ENCODE results near the gene OTOG.

The OTOG gene

GRCh38 chr11:17588721-17589120 lies 41.7 kb downstream of the OTOG start:
- DNase-seq: no peak

GRCh38 chr11:17590463-17590862 lies 43.4 kb downstream of the OTOG start:
- DNase-seq: no peak

DNA sequence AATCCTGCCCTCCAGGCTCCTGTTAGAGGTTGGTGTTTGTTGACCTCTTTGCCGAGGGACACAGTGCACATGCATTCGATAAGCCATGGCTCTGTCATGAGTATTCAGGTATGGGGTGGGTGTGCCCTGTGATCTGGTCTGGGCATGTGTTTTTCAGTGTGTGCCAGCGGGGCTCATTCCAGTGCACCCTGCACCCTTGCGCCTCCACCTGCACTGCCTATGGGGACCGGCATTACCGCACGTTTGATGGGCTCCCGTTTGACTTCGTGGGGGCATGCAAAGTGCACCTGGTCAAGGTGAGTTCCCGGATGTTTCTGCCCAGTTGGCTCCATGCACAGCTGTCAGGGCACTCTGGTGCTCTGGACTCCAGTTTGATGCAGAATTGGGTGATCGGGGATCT lies 44.2 kb downstream of the OTOG start:
- no peak for DNase-seq

DNA sequence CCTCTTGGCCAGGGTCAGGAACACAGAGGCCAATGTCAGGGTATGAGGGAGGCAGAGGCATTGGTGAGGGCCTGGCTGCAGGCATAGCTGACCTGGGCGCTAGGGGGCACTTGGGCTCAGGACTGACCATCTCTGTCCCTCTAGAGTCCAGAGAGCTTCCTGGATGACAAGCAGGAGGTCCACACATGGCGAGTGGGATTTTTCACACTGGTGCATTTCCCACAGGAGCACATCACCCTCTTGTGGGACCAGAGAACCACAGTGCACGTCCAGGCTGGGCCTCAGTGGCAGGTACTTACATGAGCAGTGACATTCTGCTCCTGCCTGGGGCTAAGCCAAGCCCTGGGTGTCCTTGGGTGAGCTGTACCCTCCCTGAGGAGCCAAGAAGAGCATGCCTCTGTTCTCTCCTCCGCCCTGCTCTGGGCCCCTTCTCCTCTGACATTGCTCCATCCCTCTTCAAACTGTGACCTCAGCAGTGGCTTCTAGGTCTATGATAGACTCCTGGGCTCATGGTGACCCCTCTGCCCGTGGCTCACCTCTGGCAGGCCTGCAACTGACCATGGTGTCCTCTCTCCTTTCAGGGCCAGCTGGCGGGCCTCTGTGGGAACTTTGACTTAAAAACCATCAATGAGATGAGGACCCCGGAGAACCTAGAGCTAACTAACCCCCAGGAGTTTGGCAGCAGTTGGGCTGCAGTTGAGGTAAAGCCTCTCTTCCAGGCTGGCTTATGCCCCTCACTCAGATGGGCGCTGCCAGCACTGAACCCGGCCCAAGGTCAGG lies 46.6 kb downstream of the OTOG start:
- DNase-seq: no peak

GRCh38 chr11:17594686-17595192 lies 47.7 kb downstream of the OTOG start:
- DNase-seq: no peak

GRCh38 chr11:17595526-17596309 lies 48.7 kb downstream of the OTOG start:
- DNase-seq: no peak

- DNase-seq: no peak
These were observed 49.2 kb downstream of the OTOG start for GRCh38 chr11:17596310-17596669.

- DNase-seq: no peak
These were observed 49.7 kb downstream of the OTOG start for GRCh38 chr11:17596711-17597110.

DNA sequence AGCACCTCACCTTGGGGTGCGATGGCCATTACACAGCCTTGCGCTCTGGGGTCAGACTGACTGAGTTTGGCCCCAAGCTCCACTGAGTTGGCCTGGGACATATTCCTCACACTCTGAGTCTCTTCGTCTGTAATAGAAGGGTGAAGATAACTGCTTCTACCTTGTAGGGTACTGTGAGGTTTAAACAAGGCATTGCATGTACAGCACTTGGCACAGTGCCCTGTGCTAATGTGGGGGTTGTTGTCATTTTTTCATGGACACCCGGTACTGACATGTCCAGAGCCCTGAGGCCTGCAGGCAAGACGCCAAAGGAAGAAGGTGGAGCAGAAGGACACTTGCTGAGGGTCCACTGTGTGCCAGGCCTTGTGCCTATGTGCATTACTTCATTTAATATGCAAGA lies 50.7 kb downstream of the OTOG start:
- no peak for DNase-seq

DNA sequence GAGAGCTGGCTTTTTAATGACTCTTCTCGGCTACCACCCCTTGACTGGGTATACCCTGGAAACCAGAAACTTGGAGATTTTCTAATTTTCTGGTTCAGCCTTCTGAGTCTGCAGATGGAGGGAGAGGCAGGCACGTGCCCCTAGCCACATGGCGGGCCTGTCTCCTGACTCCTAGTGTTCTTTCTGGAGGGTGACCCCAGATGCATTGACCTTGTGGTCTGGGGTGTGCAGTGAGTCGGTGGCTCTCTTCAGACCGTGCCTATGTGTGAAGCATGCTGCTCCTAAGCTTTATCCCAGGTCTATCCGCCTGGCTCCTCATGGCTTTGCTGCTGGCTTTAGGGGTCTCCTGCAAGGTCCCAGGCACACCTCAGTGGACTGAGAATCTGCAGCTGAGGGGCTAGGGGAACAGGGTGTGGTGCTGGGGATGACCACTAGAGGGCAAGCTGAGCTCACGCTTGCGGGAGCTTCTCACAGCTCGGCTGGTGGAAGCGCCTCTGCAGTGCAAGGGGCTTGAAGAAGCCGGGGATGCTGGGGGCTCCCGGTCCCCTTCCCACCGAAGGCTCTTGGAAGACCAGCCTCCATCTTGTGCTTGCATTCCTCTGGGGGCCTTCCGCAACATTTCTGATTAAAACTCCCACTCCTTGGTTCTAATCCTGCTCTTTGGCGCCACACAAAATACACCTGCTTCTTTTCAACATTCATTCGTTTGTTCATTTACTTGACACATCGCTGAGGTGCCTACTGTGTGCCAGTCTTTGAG lies 51.8 kb downstream of the OTOG start:
- peak; percentile 36 to 50 for DNase-seq

GRCh38 chr11:17599460-17599925 lies 52.4 kb downstream of the OTOG start:
- no peak for DNase-seq

- DNase-seq: no peak
These were observed 53.5 kb downstream of the OTOG start for GRCh38 chr11:17600316-17601255.

GRCh38 chr11:17601256-17601671 lies 54.2 kb downstream of the OTOG start:
- no peak for DNase-seq

DNA sequence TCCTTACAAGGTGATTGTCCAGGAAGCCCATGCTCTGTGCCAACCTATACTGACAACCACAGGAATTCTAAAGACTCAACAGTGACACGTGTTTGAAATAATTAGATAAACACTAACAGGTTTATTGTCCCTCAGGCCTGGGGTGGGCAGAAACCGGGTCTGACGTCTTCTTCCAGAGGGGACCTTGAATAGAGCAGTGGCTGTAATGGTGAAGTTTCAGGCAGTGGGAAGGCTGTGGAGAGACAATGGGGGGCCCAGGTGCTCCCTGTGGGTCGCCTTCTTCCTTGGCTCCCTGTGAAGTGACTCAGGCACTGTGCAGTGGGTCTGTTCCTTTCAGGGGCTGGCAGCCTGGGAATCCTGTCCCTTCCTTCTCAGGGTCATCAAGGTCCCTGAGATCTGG lies 54.6 kb downstream of the OTOG start:
- no peak for DNase-seq

DNA sequence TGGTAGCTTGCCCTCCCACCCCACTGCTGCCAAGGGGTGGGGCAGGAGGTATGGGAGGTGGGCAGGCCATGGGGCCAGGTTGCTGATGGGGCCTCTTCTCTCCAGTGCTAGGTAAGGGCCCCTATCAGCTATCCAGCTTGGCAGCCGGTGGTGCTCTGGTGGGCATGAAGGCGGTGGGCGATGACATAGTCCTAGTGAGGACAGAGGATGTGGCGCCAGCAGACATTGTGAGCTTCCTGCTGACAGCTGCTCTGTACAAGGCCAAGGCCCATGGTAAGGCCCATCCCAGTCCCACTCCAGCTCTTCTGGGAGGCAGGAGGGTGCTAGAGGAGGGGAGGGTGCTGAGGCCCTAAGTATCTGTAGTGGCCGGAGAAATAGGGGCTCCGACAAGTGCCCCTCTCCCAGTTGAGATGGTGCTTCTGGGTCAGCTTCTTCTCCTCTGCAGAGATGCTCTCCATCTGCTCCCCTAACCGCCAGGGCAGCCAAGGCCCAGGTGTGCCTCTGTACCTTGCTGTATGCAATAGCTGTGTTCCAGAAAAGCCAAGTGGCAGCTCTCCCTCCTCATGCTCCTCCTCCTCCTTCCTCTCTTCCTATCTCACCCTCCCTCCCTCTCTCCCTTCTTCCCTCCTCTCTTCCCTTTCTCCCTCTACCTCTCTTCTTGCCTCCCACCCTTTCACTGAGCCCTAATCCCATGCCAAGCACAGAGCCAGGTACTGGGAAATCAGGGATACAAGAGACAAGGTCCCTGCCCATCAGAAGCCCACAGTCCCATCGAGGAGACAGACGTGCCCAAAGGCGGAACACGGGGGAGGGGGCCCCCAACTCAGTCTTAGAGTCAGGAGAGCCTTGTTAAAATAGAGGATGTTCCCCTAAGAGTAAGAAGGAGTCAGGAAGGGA lies 55.3 kb downstream of the OTOG start:
- no peak for DNase-seq

DNA sequence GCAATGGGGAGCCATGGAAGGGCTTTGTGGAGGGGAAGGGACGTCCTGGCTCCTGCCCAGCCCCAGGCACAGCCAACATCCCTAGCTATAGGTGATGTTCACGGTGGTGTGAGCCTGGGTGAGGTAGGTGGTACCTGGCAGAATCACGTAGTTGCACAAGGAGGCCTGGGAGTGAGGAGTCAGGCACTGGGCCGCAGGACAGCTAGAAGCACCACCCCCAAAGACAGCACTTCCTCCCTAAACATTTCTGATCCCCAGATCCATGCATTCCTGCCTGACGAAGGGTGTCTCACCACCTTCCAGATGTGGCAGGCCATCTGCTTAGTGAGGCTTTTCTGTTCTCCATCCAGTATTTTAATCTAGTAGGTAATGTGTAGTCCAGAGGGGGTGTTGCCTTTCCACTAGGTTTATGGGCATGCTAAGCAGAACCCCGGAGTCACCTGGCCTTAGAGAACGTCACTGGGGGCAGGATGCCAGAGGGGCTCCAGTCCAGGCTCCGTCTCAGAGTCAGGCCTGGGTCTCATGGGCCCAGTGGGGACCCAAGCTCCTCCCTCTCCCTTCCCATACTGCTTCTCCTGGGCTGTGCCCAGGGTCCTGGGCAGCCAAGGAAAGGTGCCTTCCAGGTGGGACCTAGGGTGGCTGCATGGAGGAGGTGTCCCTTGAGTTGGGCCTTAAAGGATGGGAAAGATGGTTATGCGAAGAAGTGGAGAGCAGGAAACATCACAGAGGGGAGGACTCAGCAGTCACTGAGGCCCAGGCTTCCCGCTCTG lies 56.2 kb downstream of the OTOG start:
- DNase-seq: no peak

GRCh38 chr11:17604201-17604914 lies 57.3 kb downstream of the OTOG start:
- DNase-seq: no peak

- no peak for DNase-seq
These were observed 57.8 kb downstream of the OTOG start for GRCh38 chr11:17604915-17605233.

DNA sequence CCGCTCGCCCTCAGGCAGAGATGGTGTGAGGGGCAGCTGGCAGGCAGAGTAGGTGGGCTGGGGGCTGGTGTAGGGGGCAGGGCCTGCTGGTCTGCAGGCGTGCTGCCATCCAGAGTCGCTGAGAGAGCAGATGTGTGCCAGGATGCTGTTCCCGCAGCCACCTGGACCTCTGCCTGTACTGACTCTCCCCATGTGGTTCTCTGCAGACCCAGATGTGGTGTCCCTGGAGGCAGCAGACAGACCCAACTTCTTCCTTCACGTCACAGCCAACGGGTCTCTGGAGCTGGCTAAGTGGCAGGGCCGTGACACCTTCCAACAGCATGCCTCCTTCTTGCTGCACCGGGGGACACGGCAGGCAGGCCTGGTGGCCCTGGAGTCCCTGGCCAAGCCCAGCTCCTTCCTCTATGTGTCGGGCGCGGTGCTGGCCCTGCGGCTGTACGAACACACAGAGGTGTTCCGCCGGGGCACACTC lies 58.6 kb downstream of the OTOG start:
- DNase-seq: no peak

Measured in CD4-positive, alpha-beta T cell treated with Interferon alpha-2 for 1 hour (primary cell).